ENCODE data around the gene THBS1. TPM values are rescaled to one million over a fixed set of nuclear protein-coding genes. Genes with fewer than 3 reads are reported as not detected.

Gene THBS1
- total RNA-seq, 6 experiments from 2014 or later = 7,606 to 9,130 (median 7,816) TPM

DNA sequence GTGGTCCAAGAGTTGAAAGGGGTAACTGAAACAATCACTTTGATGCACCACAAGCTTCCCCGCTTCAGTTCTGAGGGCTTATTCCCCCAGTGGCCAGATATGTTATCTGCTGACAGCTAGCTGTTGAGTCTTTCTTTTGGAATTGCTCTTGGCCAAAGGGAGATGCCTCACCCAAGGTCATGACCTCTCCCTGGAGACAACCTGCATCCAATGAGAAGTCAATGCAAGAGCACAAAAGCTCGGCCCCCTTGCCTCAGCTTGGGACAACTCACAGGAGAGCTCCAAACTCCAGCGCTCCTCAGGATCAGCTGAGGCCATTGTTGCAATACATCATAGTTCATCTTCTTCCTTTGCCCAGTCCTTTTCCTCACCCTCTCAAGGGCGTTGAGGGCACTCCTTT lies 31.0 kb upstream of the THBS1 start:
- Mint-ChIP-seq H3K36me3 (ENCODE audit: low read depth) (peaks cover 15% of the 10 kb centered on the region), H3K4me1 (ENCODE audit: low read depth) (peaks cover 10% of the 10 kb centered on the region), H3K4me3 (no peak overlapping the region), H3K9me3 (peaks cover 14% of the 10 kb centered on the region), H3K27ac (no peak overlapping the region), H3K27me3 (ENCODE audit: insufficient read depth) (peaks cover 2% of the 10 kb centered on the region)
- TF ChIP-seq, protein P1, sequence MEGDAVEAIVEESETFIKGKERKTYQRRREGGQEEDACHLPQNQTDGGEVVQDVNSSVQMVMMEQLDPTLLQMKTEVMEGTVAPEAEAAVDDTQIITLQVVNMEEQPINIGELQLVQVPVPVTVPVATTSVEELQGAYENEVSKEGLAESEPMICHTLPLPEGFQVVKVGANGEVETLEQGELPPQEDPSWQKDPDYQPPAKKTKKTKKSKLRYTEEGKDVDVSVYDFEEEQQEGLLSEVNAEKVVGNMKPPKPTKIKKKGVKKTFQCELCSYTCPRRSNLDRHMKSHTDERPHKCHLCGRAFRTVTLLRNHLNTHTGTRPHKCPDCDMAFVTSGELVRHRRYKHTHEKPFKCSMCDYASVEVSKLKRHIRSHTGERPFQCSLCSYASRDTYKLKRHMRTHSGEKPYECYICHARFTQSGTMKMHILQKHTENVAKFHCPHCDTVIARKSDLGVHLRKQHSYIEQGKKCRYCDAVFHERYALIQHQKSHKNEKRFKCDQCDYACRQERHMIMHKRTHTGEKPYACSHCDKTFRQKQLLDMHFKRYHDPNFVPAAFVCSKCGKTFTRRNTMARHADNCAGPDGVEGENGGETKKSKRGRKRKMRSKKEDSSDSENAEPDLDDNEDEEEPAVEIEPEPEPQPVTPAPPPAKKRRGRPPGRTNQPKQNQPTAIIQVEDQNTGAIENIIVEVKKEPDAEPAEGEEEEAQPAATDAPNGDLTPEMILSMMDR (IDR thresholded peaks at IDR 0.05) = no peak; the same call in 1 of the 2 replicates
- no peak for DNase-seq

DNA sequence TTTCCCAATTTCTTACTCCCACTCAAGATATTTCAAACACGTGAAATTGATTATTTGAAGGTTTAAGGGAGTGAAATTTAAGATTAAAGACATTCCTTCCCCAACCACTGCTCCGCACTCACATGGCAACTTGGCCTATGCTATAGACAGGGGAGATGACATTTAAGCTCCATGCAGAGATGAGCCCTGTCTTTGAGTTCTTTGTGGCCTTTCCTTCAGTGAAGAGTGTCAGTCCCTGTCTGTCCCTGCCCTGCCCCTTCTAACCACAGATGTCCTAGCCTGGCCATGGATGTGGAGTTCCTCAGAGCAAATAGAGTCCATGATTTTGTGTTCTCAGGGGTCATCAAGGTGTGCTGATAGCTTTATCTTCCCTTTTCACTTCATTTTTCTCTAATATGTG lies 29.4 kb upstream of the THBS1 start:
- no peak overlapping the region for H3K27ac Mint-ChIP-seq

GRCh38 chr15:39552556-39552955 lies 28.3 kb upstream of the THBS1 start:
- H3K27me3 Mint-ChIP-seq (ENCODE audit: insufficient read depth) = peaks cover 2% of the 10 kb centered on the region
- H3K36me3 Mint-ChIP-seq (ENCODE audit: low read depth) = no peaks in the 10 kb centered on the region
- no peaks in the 10 kb centered on the region for H3K9me3 Mint-ChIP-seq
- TF ChIP-seq, protein P1 (IDR thresholded peaks at IDR 0.05) = no peak
- no peak for DNase-seq
- H3K27ac Mint-ChIP-seq = no peak overlapping the region
- H3K4me3 Mint-ChIP-seq = no peak overlapping the region
- H3K4me1 Mint-ChIP-seq (ENCODE audit: low read depth) = peaks cover 23% of the 10 kb centered on the region

More for the DNA sequence above, 29.4 kb upstream of the THBS1 start:
- no peak overlapping the region for H3K4me3 Mint-ChIP-seq
- no peak for DNase-seq
- H3K9me3 Mint-ChIP-seq = 0 out of 2 replicates have a peak, but pooled peaks cover 3% of the 10 kb centered on the region
- H3K27me3 Mint-ChIP-seq (ENCODE audit: insufficient read depth) = peaks cover 2% of the 10 kb centered on the region
- H3K36me3 Mint-ChIP-seq (ENCODE audit: low read depth) = 0 out of 2 replicates have a peak, but pooled peaks cover 3% of the 10 kb centered on the region
- TF ChIP-seq, protein P1 (IDR thresholded peaks at IDR 0.05) = no peak
- peaks cover 23% of the 10 kb centered on the region for H3K4me1 Mint-ChIP-seq (ENCODE audit: low read depth)

GRCh38 chr15:39553947-39554693 lies 26.8 kb upstream of the THBS1 start:
- H3K9me3 Mint-ChIP-seq = no peaks in the 10 kb centered on the region
- H3K4me3 Mint-ChIP-seq = no peak overlapping the region
- no peak for DNase-seq
- H3K36me3 Mint-ChIP-seq (ENCODE audit: low read depth) = no peaks in the 10 kb centered on the region
- H3K27ac Mint-ChIP-seq = no peak overlapping the region
- H3K27me3 Mint-ChIP-seq (ENCODE audit: insufficient read depth) = peaks cover 2% of the 10 kb centered on the region
- peaks cover 29% of the 10 kb centered on the region for H3K4me1 Mint-ChIP-seq (ENCODE audit: low read depth)
- TF ChIP-seq, protein P1 (IDR thresholded peaks at IDR 0.05) = no peak

- peaks cover 33% of the 10 kb centered on the region for H3K4me1 Mint-ChIP-seq (ENCODE audit: low read depth)
- no peaks in the 10 kb centered on the region for H3K36me3 Mint-ChIP-seq (ENCODE audit: low read depth)
- TF ChIP-seq, protein P1 (IDR thresholded peaks at IDR 0.05) = no peak
- peaks cover 2% of the 10 kb centered on the region for H3K27me3 Mint-ChIP-seq (ENCODE audit: insufficient read depth)
- H3K4me3 Mint-ChIP-seq = no peak overlapping the region
- no peaks in the 10 kb centered on the region for H3K9me3 Mint-ChIP-seq
- DNase-seq = no peak
- H3K27ac Mint-ChIP-seq = no peak overlapping the region
Measured at GRCh38 chr15:39554746-39555387, 26.0 kb upstream of the THBS1 start.

Measured in HFFc6 (cell line).